HL-60 (cell line): ENCODE results near the gene PHF13.

Experiments
- CTCF ChIP-seq: IDR thresholded peaks from one replicate; pipeline ENCODE4 v1.5.1; 2011; ENCODE audit warnings: low read length, control low read depth, inconsistent platforms; ENCODE audit not compliant: insufficient read depth
- POLR2AphosphoS5 ChIP-seq: IDR thresholded peaks from 2 replicates; pipeline ENCODE4 v1.6.1; 2012; ENCODE audit warnings: low read depth
- REST ChIP-seq: IDR thresholded peaks from 2 replicates; pipeline ENCODE4 v1.6.1; 2012; ENCODE audit warnings: low read depth; ENCODE audit not compliant: insufficient replicate concordance

- TF ChIP-seq POLR2AphosphoS5 (no peak), CTCF (no peak), REST (no peak)
Observed at GRCh38 chr1:6621429-6622391, 8.2 kb downstream of the PHF13 start.
